SH-SY5Y (cell line): Measurements from ENCODE around the gene GULP1.

Experiments
- GATA2 ChIP-seq: IDR thresholded peaks from 2 replicates; pipeline ENCODE4 v1.6.1; 2011; ENCODE audit warnings: mild to moderate bottlenecking, low read depth, low read length
- GATA3 ChIP-seq: IDR thresholded peaks from 2 replicates; pipeline ENCODE4 v1.6.1; 2011; ENCODE audit warnings: low read depth, mild to moderate bottlenecking, low read length, moderate library complexity

Gene GULP1

DNA sequence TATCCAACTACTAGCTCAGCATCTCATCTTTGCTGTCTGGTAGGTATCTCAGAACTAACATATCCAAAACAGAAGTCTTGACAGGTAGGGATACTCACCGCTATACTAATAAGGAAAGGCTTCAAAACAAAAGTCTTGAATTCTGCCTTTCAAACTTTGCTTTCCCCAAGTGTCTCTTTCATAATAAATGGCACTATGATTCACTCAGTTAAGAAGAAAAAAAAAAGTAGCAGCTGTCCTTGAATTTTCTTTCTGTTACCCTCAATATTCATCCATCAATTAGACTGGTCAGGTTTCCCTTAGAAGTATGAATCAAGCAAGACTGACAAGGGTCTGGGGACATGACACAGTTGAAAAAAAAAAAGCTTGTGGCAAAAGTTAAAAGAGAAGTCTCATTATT is 175.1 kb downstream of the GULP1 start:
- no peak for TF ChIP-seq GATA2
- TF ChIP-seq GATA3 = no peak

DNA sequence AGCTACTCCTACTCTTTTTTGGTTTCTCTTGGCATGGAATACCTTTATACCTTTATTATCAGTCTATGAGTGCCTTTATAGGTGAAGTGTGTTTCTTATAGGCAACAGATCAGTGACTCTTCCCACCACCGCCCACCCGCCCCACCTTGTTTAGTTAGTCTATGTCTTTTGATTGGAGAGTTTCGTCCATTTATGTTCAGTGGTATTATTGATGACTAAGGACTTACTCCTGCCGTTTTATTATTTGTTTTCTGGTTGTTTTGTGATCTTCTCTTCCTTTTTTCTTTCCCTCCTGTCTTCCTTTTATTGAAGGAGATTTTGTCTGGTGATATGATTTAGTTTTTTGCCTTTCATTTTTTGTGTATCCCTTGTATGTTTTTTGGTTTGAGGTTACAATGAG is 179.5 kb downstream of the GULP1 start:
- TF ChIP-seq GATA2 = no peak
- no peak for TF ChIP-seq GATA3

DNA sequence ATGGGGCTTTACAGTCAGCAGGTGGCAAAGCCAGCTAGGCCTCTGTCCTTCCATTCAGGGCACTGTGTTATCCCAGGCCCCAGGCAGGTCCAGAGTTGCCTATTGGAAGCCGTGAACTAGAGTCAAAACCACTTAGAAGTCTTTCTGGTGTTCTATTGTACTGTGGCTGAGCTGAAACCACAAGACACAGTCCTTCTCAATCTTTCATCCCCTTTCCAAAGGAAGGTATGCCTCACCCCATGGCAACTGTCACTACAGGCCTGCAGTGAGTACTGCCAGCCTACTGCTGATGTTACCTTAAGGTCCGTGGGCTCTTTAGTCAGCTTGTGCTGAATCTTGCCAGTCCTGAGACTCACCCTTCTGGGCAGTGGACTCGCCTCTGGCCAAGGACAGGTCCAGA is 181.6 kb downstream of the GULP1 start:
- TF ChIP-seq GATA2 (no peak), GATA3 (no peak)

DNA sequence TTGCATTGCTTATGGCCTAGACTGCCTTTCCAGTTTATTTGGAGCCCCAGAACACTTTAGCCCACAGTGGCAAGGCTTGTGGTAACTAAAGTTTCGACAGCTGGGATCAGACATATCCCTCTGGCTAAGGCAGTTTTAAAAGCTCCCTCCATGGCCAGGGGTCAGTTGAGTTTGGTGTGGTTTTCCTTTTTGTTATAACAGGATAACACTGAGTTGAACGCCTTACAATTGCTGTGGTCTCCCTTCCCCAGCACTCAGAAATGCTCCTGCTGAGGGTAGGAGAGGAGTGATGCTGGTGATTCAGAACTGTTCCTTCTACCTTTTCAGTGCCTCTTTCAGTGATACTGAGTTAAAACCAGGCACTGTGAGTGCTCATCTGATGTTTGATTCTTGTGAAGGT is 182.6 kb downstream of the GULP1 start:
- TF ChIP-seq GATA2 (no peak), GATA3 (no peak)

DNA sequence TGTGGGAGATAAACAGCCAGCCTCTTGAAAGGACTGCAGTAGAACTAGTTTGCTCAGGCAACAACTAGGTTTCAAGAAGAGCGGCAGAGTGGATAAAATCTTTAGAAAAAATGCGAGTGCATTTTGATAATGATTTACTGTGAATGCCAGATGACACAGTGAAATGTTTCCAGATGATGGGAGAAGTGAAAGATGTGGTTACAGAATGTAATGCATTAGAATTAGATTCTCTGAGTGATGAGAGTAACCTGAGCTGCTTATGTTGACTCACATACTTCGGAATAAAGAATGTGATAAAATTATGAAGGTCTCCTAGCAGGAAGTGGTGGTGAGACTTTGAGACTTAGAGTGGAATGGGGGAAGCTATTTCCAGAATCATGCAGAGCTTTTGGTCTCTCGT is 184.3 kb downstream of the GULP1 start:
- TF ChIP-seq GATA2 = peak; percentile 66; the same call in 1 of the 2 replicates
- TF ChIP-seq GATA3 = peak; percentile 57

DNA sequence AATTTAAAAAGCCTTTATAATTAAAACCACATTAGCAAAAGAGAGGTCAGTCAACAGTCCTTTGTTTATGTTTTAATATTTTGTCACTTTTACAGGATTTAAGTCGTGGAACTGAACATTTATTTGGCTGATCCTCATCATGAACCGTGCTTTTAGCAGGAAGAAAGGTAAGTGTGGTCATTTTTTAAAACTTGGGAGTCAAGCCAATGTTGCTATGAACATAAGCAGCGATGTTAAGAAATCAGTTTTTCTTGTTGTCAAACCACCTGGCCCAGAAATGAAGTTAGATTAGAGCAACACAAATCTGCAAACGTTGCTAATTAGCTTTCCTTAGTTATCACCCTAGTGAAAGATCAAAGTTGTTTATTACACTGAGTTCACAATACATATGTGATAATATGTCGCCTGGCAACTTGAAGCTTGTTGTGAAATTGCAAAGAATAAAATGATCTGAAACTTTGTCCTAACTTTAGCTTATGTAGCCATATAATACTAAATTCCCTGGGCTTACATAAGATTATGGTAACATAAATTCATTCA is 186.0 kb downstream of the GULP1 start:
- TF ChIP-seq GATA3 (no peak), GATA2 (no peak)

DNA sequence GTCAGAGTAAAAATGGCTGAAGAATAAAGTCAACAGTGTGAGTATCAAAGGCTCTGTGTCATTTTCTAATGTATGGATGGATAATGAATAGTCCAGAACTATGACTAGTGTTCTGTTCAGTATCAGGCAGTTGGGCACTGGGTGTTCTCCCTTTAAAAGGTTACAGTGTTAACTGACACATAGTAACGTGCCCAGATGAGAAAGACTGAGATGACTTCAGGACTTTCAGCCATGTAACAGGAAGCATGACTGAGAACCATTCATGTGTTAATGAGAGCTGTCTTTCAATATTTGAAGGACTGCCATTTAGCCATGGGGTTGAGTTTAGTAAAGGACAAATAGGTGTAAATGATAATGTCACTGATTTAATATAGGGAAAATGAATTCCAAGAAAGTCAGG is 187.1 kb downstream of the GULP1 start:
- TF ChIP-seq GATA2 (no peak), GATA3 (no peak)

DNA sequence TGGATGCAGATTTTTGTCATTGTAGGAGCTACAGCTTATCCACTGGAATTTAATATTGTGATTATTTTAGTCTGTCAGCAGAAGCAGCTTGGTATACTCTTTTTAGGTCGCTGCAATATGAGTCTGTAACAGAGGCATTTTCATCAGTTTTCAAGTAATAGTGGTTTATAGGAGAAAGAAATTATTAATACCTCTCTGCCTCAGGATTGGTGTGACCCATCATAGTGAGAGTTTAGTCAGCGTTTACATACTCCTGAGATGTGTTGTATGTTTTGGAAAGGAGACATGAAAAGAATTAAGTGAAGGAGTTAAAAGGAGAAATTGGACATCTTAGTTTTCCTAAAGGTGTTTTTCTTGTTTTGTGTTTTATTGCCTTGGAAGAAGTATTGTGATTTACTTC is 189.8 kb downstream of the GULP1 start:
- no peak for TF ChIP-seq GATA3
- TF ChIP-seq GATA2 = no peak

DNA sequence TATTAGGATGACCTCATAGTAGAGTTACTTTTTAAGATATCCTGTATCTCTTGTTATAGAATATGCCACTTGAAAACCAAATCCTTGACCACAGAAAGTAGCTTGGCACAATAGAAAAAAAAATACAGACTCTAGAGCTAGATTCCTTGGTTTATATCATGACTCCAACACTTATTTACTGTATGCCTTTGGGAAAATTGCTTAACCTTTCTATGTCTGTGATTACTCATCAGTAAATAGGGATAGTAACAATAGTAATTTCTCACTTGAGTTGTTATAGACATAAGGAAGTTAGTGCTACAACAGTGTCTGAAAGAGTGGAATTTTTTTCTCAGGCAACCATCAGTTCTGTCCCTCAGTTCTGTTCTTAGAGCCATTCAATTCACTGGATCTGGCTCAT is 193.8 kb downstream of the GULP1 start:
- no peak for TF ChIP-seq GATA2
- no peak for TF ChIP-seq GATA3

DNA sequence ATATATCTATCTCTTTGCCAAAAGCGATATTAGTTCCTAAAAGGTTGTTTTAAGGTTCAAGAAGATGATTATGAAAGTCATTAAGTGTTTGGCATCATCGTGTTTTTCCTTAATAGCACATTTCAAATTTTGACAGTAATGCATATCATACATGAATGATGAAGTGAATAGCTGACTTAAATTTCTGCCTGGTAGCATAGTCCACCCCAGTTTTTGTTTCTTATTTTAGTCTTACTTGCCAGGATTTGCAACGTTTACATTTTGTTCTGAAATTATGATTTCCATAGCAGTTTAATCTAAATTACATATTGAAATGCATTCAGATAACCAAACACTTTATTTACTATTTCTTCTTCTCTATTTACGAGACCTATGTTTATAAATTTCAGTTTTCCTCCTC is 201.1 kb downstream of the GULP1 start:
- TF ChIP-seq GATA2 (no peak), GATA3 (no peak)

DNA sequence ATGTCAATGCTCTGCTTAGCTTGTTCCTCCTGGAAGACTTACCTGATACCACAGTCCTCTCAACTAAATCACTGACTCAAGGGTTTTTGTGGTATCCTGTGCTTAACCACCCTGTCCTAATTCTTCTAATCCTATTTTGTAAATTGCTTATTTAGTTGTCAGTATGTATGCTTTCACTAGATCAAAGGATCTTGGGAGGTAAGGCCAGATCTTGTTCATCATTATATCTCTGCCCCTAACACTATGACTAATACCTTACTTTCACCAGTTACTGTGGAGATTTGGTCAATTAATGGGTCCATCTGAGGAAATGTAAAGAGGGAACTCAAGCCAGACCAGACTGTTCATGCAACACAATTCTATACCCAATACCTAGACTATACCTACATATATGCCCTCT is 203.2 kb downstream of the GULP1 start:
- TF ChIP-seq GATA3 (no peak), GATA2 (no peak)

DNA sequence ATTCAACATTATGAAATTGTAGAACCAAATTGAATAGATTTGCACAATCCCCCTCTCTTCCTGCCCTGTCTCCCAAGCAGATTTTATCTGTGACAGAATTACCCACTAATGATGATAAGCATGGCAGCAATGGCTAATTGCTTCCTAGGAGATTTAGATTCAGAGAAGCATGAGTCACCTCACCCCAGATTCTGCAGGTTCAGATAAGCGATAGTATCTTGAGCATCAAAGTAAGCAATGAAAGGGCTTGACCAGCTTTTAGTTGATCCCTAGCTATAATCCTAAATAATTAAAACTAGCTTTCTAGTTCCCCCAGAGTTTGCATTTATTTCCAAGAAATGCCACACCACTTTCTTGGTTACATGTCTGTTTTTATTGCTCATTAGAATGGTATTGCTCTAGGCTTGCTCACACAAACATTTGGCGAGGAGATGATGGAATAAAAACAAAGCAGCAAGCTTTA is 204.3 kb downstream of the GULP1 start:
- TF ChIP-seq GATA3 (peak; percentile 99), GATA2 (peak; percentile 99)

DNA sequence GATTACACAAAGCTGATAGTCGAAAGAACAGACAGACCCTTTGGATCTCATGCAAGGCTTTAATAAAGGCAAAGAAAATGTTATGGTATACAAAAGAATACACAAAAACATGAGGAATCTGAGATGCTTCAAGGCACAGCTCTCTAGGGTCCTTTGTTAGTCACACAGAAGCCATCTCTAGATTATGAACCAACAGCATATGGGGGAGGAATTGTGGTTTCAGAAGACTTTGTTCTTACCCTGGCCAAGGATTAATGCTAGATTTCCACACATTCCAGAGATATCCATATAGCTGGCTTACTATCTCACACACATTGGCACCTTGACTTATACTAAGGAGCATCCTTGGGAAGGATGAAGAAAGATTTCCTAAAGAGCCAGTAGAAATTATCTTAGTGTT is 206.1 kb downstream of the GULP1 start:
- no peak for TF ChIP-seq GATA2
- no peak for TF ChIP-seq GATA3

DNA sequence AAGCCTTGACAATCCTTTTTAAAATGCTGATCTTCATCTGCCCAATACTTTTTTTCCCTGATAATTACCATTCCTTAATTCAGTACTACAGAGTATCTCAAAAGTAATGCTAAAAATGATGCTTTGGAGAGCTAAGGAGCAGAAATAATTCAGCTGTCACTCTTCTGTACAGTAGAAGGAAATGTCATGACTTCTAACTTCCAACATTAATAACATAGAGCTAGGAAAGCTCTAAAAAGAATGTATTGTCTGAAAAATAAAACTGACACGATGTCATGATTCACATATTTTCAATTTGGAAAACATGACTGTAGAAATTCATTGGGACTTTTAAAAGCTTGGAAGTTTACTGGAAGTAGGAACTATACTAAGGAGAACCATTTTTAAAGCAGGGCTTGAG is 212.3 kb downstream of the GULP1 start:
- TF ChIP-seq GATA2 = no peak
- TF ChIP-seq GATA3 = no peak

DNA sequence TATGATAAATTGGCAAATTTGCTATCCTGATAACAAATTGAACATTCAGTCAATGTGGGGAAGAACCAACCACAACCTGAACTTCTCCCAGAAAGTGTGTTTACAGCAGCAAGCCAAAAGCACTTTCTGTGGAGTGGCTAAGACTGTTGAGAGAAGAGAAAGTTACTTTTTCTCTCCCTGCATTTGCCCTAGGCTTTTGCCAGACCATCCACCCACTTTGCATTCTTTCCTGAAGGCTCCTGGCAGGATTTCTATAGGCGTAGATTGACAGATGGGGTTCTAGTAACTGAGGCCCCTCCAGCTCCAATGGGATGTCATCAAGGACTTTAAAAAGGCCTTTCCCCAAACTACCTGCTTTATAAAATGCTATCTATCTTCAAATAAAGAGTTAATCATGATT is 215.2 kb downstream of the GULP1 start:
- TF ChIP-seq GATA2 = no peak
- no peak for TF ChIP-seq GATA3

DNA sequence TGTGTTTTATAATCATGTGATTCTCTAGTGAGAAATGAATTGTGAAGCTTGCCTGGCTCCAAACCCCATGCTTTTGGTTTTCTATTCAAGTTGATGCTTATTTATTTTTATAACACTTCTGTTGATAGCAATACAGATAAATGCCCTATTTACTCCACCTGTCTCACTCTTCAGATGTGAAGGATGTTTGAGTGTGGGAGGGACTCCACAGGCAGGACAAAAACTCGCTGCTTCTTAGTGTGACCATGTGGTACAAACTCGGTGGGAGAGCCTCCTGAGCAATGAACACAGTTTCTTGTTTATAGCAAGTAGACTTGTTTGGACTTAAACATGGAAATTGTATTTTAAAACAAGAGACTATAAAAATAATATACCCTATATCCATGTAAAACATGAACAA is 219.7 kb downstream of the GULP1 start:
- TF ChIP-seq GATA2 (no peak), GATA3 (no peak)
